HG03095 (cell line): ENCODE measurements around the gene CGNL1.
A peak's percentile ranks its signal among the peaks of the same experiment; 100 is the strongest.

Experiments used
- ATAC-seq: cut with Tn5 transposase; IDR thresholded peaks from one replicate; pipeline ENCODE4 v1.9.1; 2021; ENCODE audit warnings: moderate library complexity; ENCODE audit not compliant: unreplicated experiment

The CGNL1 gene

GRCh38 chr15:57542505-57542817 is 166.2 kb downstream of the CGNL1 start:
- no peak for ATAC-seq

GRCh38 chr15:57544848-57545480 is 168.7 kb downstream of the CGNL1 start:
- ATAC-seq, result no peak

GRCh38 chr15:57545995-57546394 is 169.7 kb downstream of the CGNL1 start:
- no peak for ATAC-seq

GRCh38 chr15:57547243-57547755 is 171.0 kb downstream of the CGNL1 start:
- no peak for ATAC-seq

GRCh38 chr15:57548351-57548750 is 172.0 kb downstream of the CGNL1 start:
- no peak for ATAC-seq

GRCh38 chr15:57548835-57549234 is 172.5 kb downstream of the CGNL1 start:
- no peak for ATAC-seq

GRCh38 chr15:57549935-57550334 is 173.6 kb downstream of the CGNL1 start:
- no peak for ATAC-seq

GRCh38 chr15:57550640-57551039 is 174.3 kb downstream of the CGNL1 start:
- ATAC-seq, result no peak

- no peak for ATAC-seq
Observed at GRCh38 chr15:57551715-57552677, 175.7 kb downstream of the CGNL1 start.

- no peak for ATAC-seq
Observed at GRCh38 chr15:57552678-57553334, 176.5 kb downstream of the CGNL1 start.

- no peak for ATAC-seq
Observed at GRCh38 chr15:57553526-57553925, 177.2 kb downstream of the CGNL1 start.

GRCh38 chr15:57554063-57554811 is 177.9 kb downstream of the CGNL1 start:
- no peak for ATAC-seq

- ATAC-seq, result no peak
Observed at GRCh38 chr15:57554812-57555179, 178.5 kb downstream of the CGNL1 start.

- no peak for ATAC-seq
Observed at GRCh38 chr15:57555270-57555669, 179.0 kb downstream of the CGNL1 start.

- ATAC-seq, result no peak
Observed at GRCh38 chr15:57556040-57556439, 179.7 kb downstream of the CGNL1 start.

- ATAC-seq, result no peak
Observed at GRCh38 chr15:57557267-57557666, 181.0 kb downstream of the CGNL1 start.

GRCh38 chr15:57557810-57558209 is 181.5 kb downstream of the CGNL1 start:
- no peak for ATAC-seq

- no peak for ATAC-seq
Observed at GRCh38 chr15:57559875-57560274, 183.6 kb downstream of the CGNL1 start.

GRCh38 chr15:57561041-57561711 is 184.9 kb downstream of the CGNL1 start:
- ATAC-seq, result peak; percentile 87

- no peak for ATAC-seq
Observed at GRCh38 chr15:57562196-57562769, 186.0 kb downstream of the CGNL1 start.
